Osteoblast (primary cell): ENCODE data around the gene TDRD3. TPM values are rescaled to one million over a fixed set of nuclear protein-coding genes. Genes with fewer than 3 reads are reported as not detected.

Experiments used
- DNase-seq: peaks from one replicate; pipeline ENCODE4 v3.0.0; 2011; ENCODE audit warnings: low spot score, mixed read lengths; ENCODE audit not compliant: insufficient read length; ENCODE audit errors: missing footprints
- H2AFZ ChIP-seq: 2 replicates; pipeline ENCODE4 v1.6.0; 2011; ENCODE audit warnings: mild to moderate bottlenecking, low read length
- H3K27ac ChIP-seq: 2 replicates; pipeline ENCODE4 v1.5.1; 2011; ENCODE audit warnings: mild to moderate bottlenecking, low read depth, low read length, moderate library complexity
- H3K27me3 ChIP-seq: 2 replicates; pipeline ENCODE4 v1.6.0; 2012; ENCODE audit warnings: mild to moderate bottlenecking, control low read depth, inconsistent platforms, low read length, moderate library complexity; ENCODE audit not compliant: insufficient read depth
- H3K36me3 ChIP-seq: 2 replicates; pipeline ENCODE4 v1.5.1; 2011; ENCODE audit warnings: mild to moderate bottlenecking, low read length, control low read depth, moderate library complexity; ENCODE audit not compliant: insufficient read depth
- H3K4me1 ChIP-seq: 2 replicates; pipeline ENCODE4 v1.5.1; 2011; ENCODE audit warnings: mild to moderate bottlenecking, low read length, control low read depth, moderate library complexity; ENCODE audit not compliant: insufficient read depth
- H3K4me2 ChIP-seq: 2 replicates; pipeline ENCODE4 v1.6.0; 2011; ENCODE audit warnings: mild to moderate bottlenecking, low read length; ENCODE audit not compliant: insufficient read depth
- H3K4me3 ChIP-seq: fragments of 200-600 bp; sonication (generic); 3 replicates; pipeline ENCODE4 v1.5.1; 2012; ENCODE audit warnings: mild to moderate bottlenecking, low read length, inconsistent platforms; ENCODE audit not compliant: insufficient read depth
- H3K79me2 ChIP-seq: 2 replicates; pipeline ENCODE4 v1.6.0; 2012; ENCODE audit warnings: mild to moderate bottlenecking, low read length, control low read depth, inconsistent platforms; ENCODE audit not compliant: insufficient read depth
- H3K9me3 ChIP-seq: 2 replicates; pipeline ENCODE4 v1.5.1; 2011; ENCODE audit warnings: low read depth, low read length, control low read depth
- H4K20me1 ChIP-seq: 2 replicates; pipeline ENCODE4 v1.6.0; 2012; ENCODE audit warnings: mild to moderate bottlenecking, low read length, control low read depth; ENCODE audit not compliant: insufficient read depth
- total RNA-seq: library from RNA; depleted of rRNA; stranded (reverse); fragments of >200 nt; gene quantifications from 2 replicates; pipeline ENCODE4 v1.2.3, GENCODE V29; 2012
- TF ChIP-seq, protein P1 (sequence below): IDR thresholded peaks from 2 replicates; pipeline ENCODE4 v1.5.1; 2011; ENCODE audit warnings: mild to moderate bottlenecking, low read depth, low read length, moderate library complexity; ENCODE audit errors: extremely low read depth

The TDRD3 gene
- total RNA-seq, 1 donor: 33.7 TPM

DNA sequence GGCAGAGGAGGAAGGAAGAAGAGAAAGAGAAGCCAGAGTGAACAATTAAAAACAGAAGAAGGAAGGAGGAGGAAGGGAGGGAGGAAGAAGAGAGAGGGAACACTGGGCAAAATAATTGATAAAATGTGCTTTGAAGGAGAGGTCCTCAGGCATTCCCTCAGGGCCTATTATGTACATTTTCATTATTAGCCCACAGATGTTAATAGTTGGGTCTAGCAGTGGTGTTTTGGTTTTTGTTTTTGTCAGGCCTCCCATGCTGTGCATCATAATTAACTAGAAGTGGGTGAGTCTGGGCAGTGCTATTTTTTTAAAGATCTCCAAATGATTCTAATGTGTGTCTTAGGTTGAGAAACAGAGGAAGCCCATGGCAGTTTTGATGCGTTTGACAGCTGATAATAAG is 178.1 kb downstream of the TDRD3 start:
- H3K4me1 ChIP-seq: peaks cover 13% of the 10 kb centered on the region
- H3K27me3 ChIP-seq: no peaks in the 10 kb centered on the region
- H2AFZ ChIP-seq: no peak overlapping the region
- H3K36me3 ChIP-seq: no peaks in the 10 kb centered on the region
- H3K4me2 ChIP-seq: no peak overlapping the region
- H3K9me3 ChIP-seq: no peaks in the 10 kb centered on the region
- DNase-seq: no peak
- TF ChIP-seq, protein P1, sequence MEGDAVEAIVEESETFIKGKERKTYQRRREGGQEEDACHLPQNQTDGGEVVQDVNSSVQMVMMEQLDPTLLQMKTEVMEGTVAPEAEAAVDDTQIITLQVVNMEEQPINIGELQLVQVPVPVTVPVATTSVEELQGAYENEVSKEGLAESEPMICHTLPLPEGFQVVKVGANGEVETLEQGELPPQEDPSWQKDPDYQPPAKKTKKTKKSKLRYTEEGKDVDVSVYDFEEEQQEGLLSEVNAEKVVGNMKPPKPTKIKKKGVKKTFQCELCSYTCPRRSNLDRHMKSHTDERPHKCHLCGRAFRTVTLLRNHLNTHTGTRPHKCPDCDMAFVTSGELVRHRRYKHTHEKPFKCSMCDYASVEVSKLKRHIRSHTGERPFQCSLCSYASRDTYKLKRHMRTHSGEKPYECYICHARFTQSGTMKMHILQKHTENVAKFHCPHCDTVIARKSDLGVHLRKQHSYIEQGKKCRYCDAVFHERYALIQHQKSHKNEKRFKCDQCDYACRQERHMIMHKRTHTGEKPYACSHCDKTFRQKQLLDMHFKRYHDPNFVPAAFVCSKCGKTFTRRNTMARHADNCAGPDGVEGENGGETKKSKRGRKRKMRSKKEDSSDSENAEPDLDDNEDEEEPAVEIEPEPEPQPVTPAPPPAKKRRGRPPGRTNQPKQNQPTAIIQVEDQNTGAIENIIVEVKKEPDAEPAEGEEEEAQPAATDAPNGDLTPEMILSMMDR: no peak
- no peaks in the 10 kb centered on the region for H3K79me2 ChIP-seq
- H3K4me3 ChIP-seq: no peak overlapping the region
- no peaks in the 10 kb centered on the region for H4K20me1 ChIP-seq
- H3K27ac ChIP-seq: no peak overlapping the region

DNA sequence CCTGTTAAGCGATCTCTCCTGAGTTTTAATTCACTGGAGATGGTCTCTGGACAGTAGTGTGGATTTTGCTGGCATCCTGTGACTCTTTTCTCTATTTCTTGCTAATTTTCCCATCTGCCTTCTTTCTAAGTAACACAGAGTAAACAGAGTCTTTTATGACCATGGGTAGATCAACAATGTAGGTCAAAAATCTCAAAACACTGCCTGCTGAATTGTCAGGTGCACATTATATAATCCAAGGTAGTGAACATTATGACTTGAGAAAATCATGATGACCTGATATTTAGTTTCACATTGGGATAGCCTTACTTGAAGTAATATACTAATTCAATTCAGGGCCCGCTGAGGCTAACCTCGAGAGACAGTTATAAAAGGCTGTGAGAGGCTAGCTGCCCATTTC is 180.7 kb downstream of the TDRD3 start:
- Histone ChIP-seq H3K9me3 (no peaks in the 10 kb centered on the region), H3K4me1 (peaks cover 7% of the 10 kb centered on the region), H3K36me3 (no peaks in the 10 kb centered on the region), H3K4me2 (no peak overlapping the region), H3K4me3 (no peak overlapping the region), H3K27me3 (no peaks in the 10 kb centered on the region), H2AFZ (no peak overlapping the region), H3K27ac (no peak overlapping the region), H3K79me2 (no peaks in the 10 kb centered on the region), H4K20me1 (no peaks in the 10 kb centered on the region)
- TF ChIP-seq, protein P1: no peak
- no peak for DNase-seq

DNA sequence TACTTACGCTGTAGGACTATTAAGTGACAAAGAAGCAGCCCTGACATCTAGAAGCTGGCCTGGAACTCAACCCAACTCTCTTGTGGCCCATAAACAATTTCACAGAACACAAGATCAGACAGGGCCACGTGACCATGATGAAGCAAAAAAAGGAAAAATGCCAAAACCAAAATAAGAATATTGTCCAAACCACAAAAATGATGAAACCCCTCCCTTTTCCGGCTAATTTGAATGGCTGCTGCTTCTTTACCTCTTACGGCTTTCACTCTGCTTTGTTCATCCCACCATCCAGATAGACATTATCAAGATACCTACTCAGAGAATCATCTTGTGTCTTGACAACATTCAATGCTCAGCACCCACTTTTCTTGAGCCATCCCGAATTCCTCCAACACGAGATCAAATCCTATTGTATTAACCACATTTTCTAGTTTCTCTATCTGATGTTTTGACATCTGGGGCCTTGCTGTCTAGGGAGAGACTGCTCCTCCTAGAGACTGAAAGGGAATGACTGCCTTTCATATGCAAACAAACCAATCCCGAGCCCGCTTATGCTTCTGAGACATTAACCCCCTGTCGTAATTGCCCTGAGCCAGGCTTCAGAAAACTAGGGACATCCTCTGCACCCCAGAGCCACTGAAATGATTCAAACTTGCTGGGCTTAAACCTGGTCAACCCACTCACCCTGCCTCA is 186.3 kb downstream of the TDRD3 start:
- peak; percentile 66 for DNase-seq
- Histone ChIP-seq H3K36me3 (no peaks in the 10 kb centered on the region), H3K4me3 (peak overlapping the region; percentile 65), H4K20me1 (no peaks in the 10 kb centered on the region), H3K79me2 (no peaks in the 10 kb centered on the region), H2AFZ (peak overlapping the region; percentile 84), H3K27ac (peak overlapping the region; percentile 93), H3K4me1 (peaks cover 26% of the 10 kb centered on the region), H3K4me2 (peak overlapping the region; percentile 87), H3K27me3 (no peaks in the 10 kb centered on the region), H3K9me3 (no peaks in the 10 kb centered on the region)
- TF ChIP-seq, protein P1: peak; percentile 43

DNA sequence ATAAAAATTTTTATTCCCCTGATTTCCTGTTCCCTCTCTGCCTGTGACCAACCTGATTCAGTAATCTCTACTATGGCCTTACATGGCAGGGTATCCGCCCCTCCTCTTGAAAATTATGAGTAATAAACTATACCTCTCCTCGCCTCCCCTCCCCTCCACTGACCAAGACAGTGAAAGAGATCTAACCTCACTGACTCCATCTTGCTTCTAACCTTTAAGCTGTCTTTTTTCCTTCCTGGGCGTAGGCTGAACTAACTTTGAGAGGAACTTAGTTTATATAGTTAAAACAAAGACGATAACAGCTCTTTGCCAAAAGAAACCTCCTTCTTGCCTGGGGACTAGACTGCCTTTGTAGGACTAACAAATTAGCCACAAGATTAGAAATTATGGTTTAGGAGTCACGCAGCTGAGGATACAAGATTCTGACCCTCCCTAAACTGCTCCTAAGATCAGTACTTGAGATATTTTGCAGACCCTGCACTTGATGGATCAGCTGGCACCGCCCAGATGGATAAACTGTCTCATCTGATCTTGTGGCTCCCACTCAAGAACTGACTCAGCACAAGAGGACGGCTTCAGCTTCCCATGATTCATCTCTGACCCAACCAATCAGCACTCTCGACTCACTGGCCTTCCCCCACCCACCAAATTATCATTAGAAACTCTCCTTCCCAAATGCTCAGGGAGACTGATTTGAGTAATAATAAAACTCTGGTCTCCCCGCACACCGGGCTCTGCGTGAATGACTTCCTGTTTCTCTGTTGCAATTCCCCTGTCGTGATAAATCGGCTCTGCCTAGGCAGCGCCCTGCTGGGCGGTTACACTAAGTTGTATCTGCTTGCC is 187.1 kb downstream of the TDRD3 start:
- Histone ChIP-seq H3K4me2 (peak overlapping the region; percentile 87), H3K36me3 (no peaks in the 10 kb centered on the region), H3K4me3 (peak overlapping the region; percentile 65), H3K9me3 (no peaks in the 10 kb centered on the region), H3K27ac (peak overlapping the region; percentile 93), H3K79me2 (no peaks in the 10 kb centered on the region), H4K20me1 (no peaks in the 10 kb centered on the region), H3K4me1 (peaks cover 26% of the 10 kb centered on the region), H2AFZ (peak overlapping the region; percentile 90), H3K27me3 (no peaks in the 10 kb centered on the region)
- DNase-seq: peak; percentile 82
- TF ChIP-seq, protein P1: no peak
